Mesothelial cell of epicardium (in vitro differentiated cells): ENCODE results near the gene PTPRN2. TPM values are rescaled to one million over a fixed set of nuclear protein-coding genes. Genes with fewer than 3 reads are reported as not detected.
"Not testable (repeated sequence)": the region's sequence is repeated elsewhere in the genome, so short reads cannot be mapped to it uniquely, and the experiment has no call there.

Experiments used
- DNase-seq, 2 experiments: peaks; one replicate each; pipeline ENCODE4 v3.0.0; 2021; ENCODE audit warnings: low spot score in 2 of 2; ENCODE audit not compliant: unreplicated experiment in 2 of 2
- H3K27ac Mint-ChIP-seq: 2 replicates; pipeline ENCODE4 v1.8.0; 2021; ENCODE audit warnings: mixed read lengths
- H3K27me3 Mint-ChIP-seq: 2 replicates; pipeline ENCODE4 v1.8.0; 2021; ENCODE audit warnings: low read depth, mixed read lengths
- H3K36me3 Mint-ChIP-seq: 2 replicates; pipeline ENCODE4 v1.8.0; 2021; ENCODE audit warnings: mixed read lengths
- H3K4me1 Mint-ChIP-seq: 2 replicates; pipeline ENCODE4 v1.8.0; 2021; ENCODE audit warnings: mixed read lengths
- H3K4me3 Mint-ChIP-seq: 2 replicates; pipeline ENCODE4 v1.8.0; 2021; ENCODE audit warnings: mild to moderate bottlenecking, moderate library complexity, mixed read lengths
- H3K9me3 Mint-ChIP-seq: 2 replicates; pipeline ENCODE4 v1.8.0; 2021; ENCODE audit warnings: mixed read lengths
- total RNA-seq: library from RNA; stranded (reverse); gene quantifications from 3 replicates; pipeline ENCODE4 v1.2.1, GENCODE V29; 2021
- TF ChIP-seq, protein P1 (sequence below): fragments of 200-600 bp; sonication (generic); IDR thresholded peaks from one replicate; pipeline ENCODE4 v1.5.0; 2021; ENCODE audit warnings: antibody characterized with exemption; ENCODE audit not compliant: unreplicated experiment

Gene PTPRN2
- 2.1 to 2.2 TPM (median 2.2 TPM) in 3 replicates for total RNA-seq

- peak; percentile 71 to 75 for DNase-seq
- Mint-ChIP-seq H3K27me3 (peaks cover 62% of the 10 kb centered on the region), H3K27ac (no peak within 1 kb of the TSS), H3K4me3 (peak within 1 kb of the TSS; percentile 58), H3K36me3 (no peaks in the 10 kb centered on the region), H3K9me3 (no peaks in the 10 kb centered on the region), H3K4me1 (peaks cover 3% of the 10 kb centered on the region)
- TF ChIP-seq, protein P1, sequence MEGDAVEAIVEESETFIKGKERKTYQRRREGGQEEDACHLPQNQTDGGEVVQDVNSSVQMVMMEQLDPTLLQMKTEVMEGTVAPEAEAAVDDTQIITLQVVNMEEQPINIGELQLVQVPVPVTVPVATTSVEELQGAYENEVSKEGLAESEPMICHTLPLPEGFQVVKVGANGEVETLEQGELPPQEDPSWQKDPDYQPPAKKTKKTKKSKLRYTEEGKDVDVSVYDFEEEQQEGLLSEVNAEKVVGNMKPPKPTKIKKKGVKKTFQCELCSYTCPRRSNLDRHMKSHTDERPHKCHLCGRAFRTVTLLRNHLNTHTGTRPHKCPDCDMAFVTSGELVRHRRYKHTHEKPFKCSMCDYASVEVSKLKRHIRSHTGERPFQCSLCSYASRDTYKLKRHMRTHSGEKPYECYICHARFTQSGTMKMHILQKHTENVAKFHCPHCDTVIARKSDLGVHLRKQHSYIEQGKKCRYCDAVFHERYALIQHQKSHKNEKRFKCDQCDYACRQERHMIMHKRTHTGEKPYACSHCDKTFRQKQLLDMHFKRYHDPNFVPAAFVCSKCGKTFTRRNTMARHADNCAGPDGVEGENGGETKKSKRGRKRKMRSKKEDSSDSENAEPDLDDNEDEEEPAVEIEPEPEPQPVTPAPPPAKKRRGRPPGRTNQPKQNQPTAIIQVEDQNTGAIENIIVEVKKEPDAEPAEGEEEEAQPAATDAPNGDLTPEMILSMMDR = no peak
Measured at GRCh38 chr7:158587162-158588084, at the start of gene PTPRN2. Gene PTPRN2 (minus strand): TSS chr7:158587823.

- no peaks in the 10 kb centered on the region for H3K4me1 Mint-ChIP-seq
- no peak overlapping the region for H3K27ac Mint-ChIP-seq
- no peak for DNase-seq
- TF ChIP-seq, protein P1 = no peak
- H3K36me3 Mint-ChIP-seq = peaks cover 19% of the 10 kb centered on the region
- H3K27me3 Mint-ChIP-seq = no peaks in the 10 kb centered on the region
- H3K9me3 Mint-ChIP-seq = no peaks in the 10 kb centered on the region
- no peak overlapping the region for H3K4me3 Mint-ChIP-seq
Measured at GRCh38 chr7:158633055-158633956, 45.7 kb upstream of the PTPRN2 start.

- no peak for DNase-seq
- TF ChIP-seq, protein P1 = no peak
- Mint-ChIP-seq H3K4me3 (no peak overlapping the region), H3K27me3 (no peaks in the 10 kb centered on the region), H3K36me3 (peaks cover 25% of the 10 kb centered on the region), H3K4me1 (no peaks in the 10 kb centered on the region), H3K27ac (no peak overlapping the region), H3K9me3 (no peaks in the 10 kb centered on the region)
Measured at GRCh38 chr7:158631574-158632195, 44.1 kb upstream of the PTPRN2 start.

DNA sequence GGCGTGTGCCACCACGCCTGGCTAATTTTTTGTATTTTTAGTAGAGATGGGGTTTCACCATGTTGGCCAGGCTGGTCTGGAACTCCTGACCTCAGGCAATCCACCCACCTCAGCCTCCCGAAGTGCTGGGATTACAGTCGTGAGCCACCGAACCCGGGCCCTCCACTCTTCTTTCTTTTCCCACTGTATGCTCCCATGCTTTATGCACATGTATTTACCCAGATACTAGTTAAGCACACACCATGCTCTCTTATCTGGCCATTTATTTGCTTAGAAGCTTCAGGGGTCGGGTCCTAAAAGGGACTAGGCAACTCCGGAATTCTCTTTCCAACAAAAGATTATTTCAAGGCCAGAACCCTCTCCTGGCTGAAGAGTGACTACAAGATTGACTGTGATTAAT lies 38.7 kb upstream of the PTPRN2 start:
- H3K4me1 Mint-ChIP-seq, H3K27me3 Mint-ChIP-seq, H3K27ac Mint-ChIP-seq, H3K4me3 Mint-ChIP-seq, H3K9me3 Mint-ChIP-seq, DNase-seq: not testable (repeated sequence)
- H3K36me3 Mint-ChIP-seq = peaks cover 28% of the 10 kb centered on the region

DNA sequence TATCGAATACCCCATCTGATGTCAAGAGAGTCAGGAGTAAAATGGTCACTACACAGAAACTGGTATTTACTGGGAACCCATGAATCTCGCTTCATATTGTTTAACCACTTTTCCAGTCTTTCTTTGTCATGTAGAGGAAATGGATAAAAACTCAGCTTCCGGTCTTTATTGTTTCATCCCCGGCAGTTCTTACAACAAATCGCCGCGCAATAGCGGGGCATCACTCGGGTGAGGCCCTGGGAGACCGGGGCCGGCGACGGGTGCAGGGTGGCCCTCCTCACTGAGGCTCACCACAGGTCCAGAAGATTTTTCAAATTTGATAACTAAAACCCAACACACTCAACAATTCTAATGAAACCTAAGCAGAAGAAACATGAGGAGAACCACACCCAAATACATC lies 35.6 kb upstream of the PTPRN2 start:
- DNase-seq = no peak
- TF ChIP-seq, protein P1 = no peak
- peaks cover 18% of the 10 kb centered on the region for H3K36me3 Mint-ChIP-seq
- H3K9me3 Mint-ChIP-seq = peaks cover 5% of the 10 kb centered on the region
- H3K27me3 Mint-ChIP-seq = no peaks in the 10 kb centered on the region
- H3K27ac Mint-ChIP-seq = no peak overlapping the region
- no peaks in the 10 kb centered on the region for H3K4me1 Mint-ChIP-seq
- H3K4me3 Mint-ChIP-seq = no peak overlapping the region
